GM23338 (cell line): ENCODE data around the gene SCN1B. TPM values are rescaled to one million over a fixed set of nuclear protein-coding genes. Genes with fewer than 3 reads are reported as not detected.
A peak's percentile ranks its signal among the peaks of the same experiment; 100 is the strongest.

Experiments used
- ATAC-seq: fragments of 200-7000 bp; cut with Tn5 transposase; 3 replicates; pipeline ENCODE4 v1.9.1; 2020
- DNase-seq: peaks from one replicate; pipeline ENCODE4 v3.0.0-alpha.2; 2015; ENCODE audit warnings: low spot score
- H2AFZ ChIP-seq: fragments of 200-600 bp; sonication (generic); 2 replicates; pipeline ENCODE4 v1.8.0; 2016; ENCODE audit warnings: antibody characterized with exemption, mild to moderate bottlenecking, moderate library complexity
- H3F3A ChIP-seq: fragments of 200-600 bp; sonication (generic); replicated peaks from 2 replicates; pipeline ENCODE4 v1.8.0; 2017; ENCODE audit warnings: antibody characterized with exemption, mixed run types, low read depth
- H3K27ac ChIP-seq: fragments of 200-600 bp; sonication (generic); 2 replicates; pipeline ENCODE4 v1.6.1; 2016; ENCODE audit warnings: low read depth
- H3K27me3 ChIP-seq: fragments of 200-600 bp; sonication (generic); 2 replicates; pipeline ENCODE4 v1.8.0; 2016; ENCODE audit warnings: mild to moderate bottlenecking, mixed run types, moderate library complexity; ENCODE audit not compliant: insufficient read depth
- H3K36me3 ChIP-seq: fragments of 200-600 bp; sonication (generic); 2 replicates; pipeline ENCODE4 v1.8.0; 2016; ENCODE audit warnings: mild to moderate bottlenecking; ENCODE audit not compliant: insufficient read depth
- H3K4me1 ChIP-seq: fragments of 200-600 bp; sonication (generic); 2 replicates; pipeline ENCODE4 v1.8.0; 2016; ENCODE audit warnings: mild to moderate bottlenecking, moderate library complexity; ENCODE audit not compliant: insufficient read depth
- H3K4me2 ChIP-seq: fragments of 200-600 bp; sonication (generic); 2 replicates; pipeline ENCODE4 v1.7.1; 2017; ENCODE audit warnings: mixed run types
- H3K4me3 ChIP-seq: fragments of 200-600 bp; sonication (generic); 2 replicates; pipeline ENCODE4 v1.6.1; 2016; ENCODE audit warnings: mixed run types
- H3K79me2 ChIP-seq: fragments of 200-600 bp; sonication (generic); replicated peaks from 2 replicates; pipeline ENCODE4 v1.8.0; 2017; ENCODE audit warnings: mild to moderate bottlenecking; ENCODE audit not compliant: insufficient read depth
- H3K9me2 ChIP-seq: fragments of 200-600 bp; sonication (generic); 2 replicates; pipeline ENCODE4 v1.8.0; 2017; ENCODE audit not compliant: insufficient read depth
- H4K20me1 ChIP-seq: fragments of 200-600 bp; sonication (generic); replicated peaks from 2 replicates; pipeline ENCODE4 v1.8.0; 2017; ENCODE audit warnings: mild to moderate bottlenecking; ENCODE audit not compliant: insufficient read depth
- H3K27ac Mint-ChIP-seq: 2 replicates; pipeline ENCODE4 v1.8.0; 2020; ENCODE audit warnings: inconsistent platforms, mild to moderate bottlenecking, moderate library complexity, mixed read lengths
- H3K27me3 Mint-ChIP-seq: 3 replicates; pipeline ENCODE4 v1.8.0; 2022; ENCODE audit warnings: low read depth, mild to moderate bottlenecking, moderate library complexity, mixed read lengths, inconsistent platforms; ENCODE audit not compliant: insufficient read depth, poor library complexity
- H3K36me3 Mint-ChIP-seq: 3 replicates; pipeline ENCODE4 v1.8.0; 2021; ENCODE audit warnings: low read depth, mild to moderate bottlenecking, inconsistent platforms, moderate library complexity, mixed read lengths
- H3K4me1 Mint-ChIP-seq: 3 replicates; pipeline ENCODE4 v1.8.0; 2020; ENCODE audit warnings: mild to moderate bottlenecking, inconsistent platforms, mixed read lengths
- H3K4me3 Mint-ChIP-seq: 3 replicates; pipeline ENCODE4 v1.8.0; 2021; ENCODE audit warnings: moderate library complexity, mild to moderate bottlenecking, inconsistent platforms, mixed read lengths
- H3K9me3 Mint-ChIP-seq: 3 replicates; pipeline ENCODE4 v1.8.0; 2020; ENCODE audit warnings: moderate library complexity, mild to moderate bottlenecking, inconsistent platforms, mixed read lengths
- CTCF ChIP-seq, 2 experiments: fragments of 200-600 bp in 1 of 2; sonication (generic) in 1 of 2; conservative IDR thresholded peaks; 2 replicates each; pipeline versions ENCODE4 v1.5.1 to v1.6.1; 2016 to 2017; ENCODE audit warnings: antibody characterized with exemption in 2 of 2, low read depth in 2 of 2, mild to moderate bottlenecking in 2 of 2, moderate library complexity in 1 of 2
- EZH2 ChIP-seq: fragments of 200-600 bp; sonication (generic); IDR thresholded peaks from one replicate; pipeline ENCODE4 v1.8.0; 2017; ENCODE audit warnings: antibody characterized with exemption, mild to moderate bottlenecking, low read depth; ENCODE audit not compliant: unreplicated experiment
- EZH2phosphoT487 ChIP-seq: fragments of 200-600 bp; sonication (generic); IDR thresholded peaks from one replicate; pipeline ENCODE4 v1.8.1; 2018; ENCODE audit warnings: antibody characterized with exemption; ENCODE audit not compliant: unreplicated experiment
- POLR2AphosphoS5 ChIP-seq: IDR thresholded peaks from 2 replicates; pipeline ENCODE4 v1.6.1; 2016; ENCODE audit warnings: antibody characterized with exemption, low read depth
- ZNF331 ChIP-seq: fragments of 250-450 bp; sonication (Bioruptor Pico); IDR thresholded peaks from 2 replicates; pipeline ENCODE4 v1.5.0; 2020; ENCODE audit warnings: low read depth, mild to moderate bottlenecking, moderate library complexity
- polyA plus RNA-seq: library from polyadenylated mRNA; unstranded; fragments of >200 nt; fragmentation: Nextera tagmentation; extraction: Ambion mirVana; gene quantifications from 2 replicates; pipeline ENCODE4 v1.2.1, GENCODE V29; 2016
- total RNA-seq: library from RNA; depleted of rRNA; stranded (reverse); fragments of >200 nt; shearing (Covaris generic); gene quantifications from 2 replicates; pipeline ENCODE4 v1.2.3, GENCODE V29; 2014
- TF ChIP-seq, protein P1 (sequence below): IDR thresholded peaks from 2 replicates; pipeline ENCODE4 v1.6.1; 2016; ENCODE audit warnings: antibody characterized with exemption

The SCN1B gene
- total and polyA plus RNA-seq, 2 experiments from 2014 or later, result 1.7 to 4.8 TPM

GRCh38 chr19:35043906-35044305 lies 13.6 kb downstream of the SCN1B start (continued):
- no peak for TF ChIP-seq EZH2
- TF ChIP-seq, protein P1, sequence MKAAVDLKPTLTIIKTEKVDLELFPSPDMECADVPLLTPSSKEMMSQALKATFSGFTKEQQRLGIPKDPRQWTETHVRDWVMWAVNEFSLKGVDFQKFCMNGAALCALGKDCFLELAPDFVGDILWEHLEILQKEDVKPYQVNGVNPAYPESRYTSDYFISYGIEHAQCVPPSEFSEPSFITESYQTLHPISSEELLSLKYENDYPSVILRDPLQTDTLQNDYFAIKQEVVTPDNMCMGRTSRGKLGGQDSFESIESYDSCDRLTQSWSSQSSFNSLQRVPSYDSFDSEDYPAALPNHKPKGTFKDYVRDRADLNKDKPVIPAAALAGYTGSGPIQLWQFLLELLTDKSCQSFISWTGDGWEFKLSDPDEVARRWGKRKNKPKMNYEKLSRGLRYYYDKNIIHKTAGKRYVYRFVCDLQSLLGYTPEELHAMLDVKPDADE, result no peak
- TF ChIP-seq POLR2AphosphoS5, result no peak

DNA sequence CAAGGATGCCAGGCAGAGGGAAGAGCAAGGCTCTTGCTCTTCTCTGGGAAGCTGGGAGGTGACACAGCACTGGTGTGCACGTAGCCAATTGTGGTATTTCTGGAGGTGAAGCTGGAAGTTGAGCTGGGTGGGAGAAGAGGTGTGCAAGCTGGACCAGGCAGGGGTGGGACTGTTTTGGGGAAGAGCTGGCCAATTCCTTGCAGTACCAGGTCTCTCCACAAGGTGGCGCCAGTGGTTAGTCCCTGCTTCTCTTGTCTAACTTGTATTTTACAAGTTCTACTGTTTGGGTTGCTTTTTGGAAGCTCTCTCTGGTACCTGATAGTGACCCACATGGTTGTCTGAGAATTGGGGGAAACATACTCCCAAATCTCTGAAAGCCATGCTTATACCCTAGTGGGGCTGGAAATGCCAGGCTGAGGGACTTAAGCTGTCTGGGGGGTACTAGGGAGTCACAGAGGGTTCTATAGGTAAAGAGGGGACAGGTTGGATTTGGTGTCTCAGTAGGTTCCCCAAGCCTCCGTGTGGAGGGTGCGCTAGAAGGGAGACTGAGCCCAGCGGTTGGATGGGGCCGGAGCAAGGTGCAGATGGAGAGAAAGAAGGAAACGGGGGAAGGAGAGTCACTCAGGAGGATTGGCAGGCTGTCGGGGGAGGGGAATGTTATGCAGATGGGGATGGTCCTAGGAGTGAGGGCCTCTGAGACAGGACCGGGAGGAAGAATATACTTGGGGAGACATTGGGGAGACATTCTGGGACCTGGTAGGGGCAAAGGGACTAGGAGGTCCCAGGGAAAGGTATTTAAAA lies 14.2 kb downstream of the SCN1B start:
- DNase-seq, result peak; percentile 73
- Histone ChIP-seq H3K4me3 (no peak overlapping the region), H2AFZ (no peak overlapping the region), H3K79me2 (peaks cover 17% of the 10 kb centered on the region; the same call in 1 of the 2 replicates), H3K9me2 (no peaks in the 10 kb centered on the region), H3K4me1 (peaks cover 38% of the 10 kb centered on the region), H3K36me3 (no peaks in the 10 kb centered on the region), H3K4me2 (no peak overlapping the region; the same call in 1 of the 2 replicates), H3K27me3 (no peaks in the 10 kb centered on the region), H4K20me1 (no peaks in the 10 kb centered on the region; the same call in 1 of the 2 replicates), H3K27ac (no peak overlapping the region), H3F3A (0 out of 2 replicates have a peak, but pooled peaks cover 4% of the 10 kb centered on the region)
- Mint-ChIP-seq H3K4me3 (no peak overlapping the region; the same call in 2 of the 3 replicates), H3K27me3 (peaks cover 15% of the 10 kb centered on the region), H3K4me1 (peaks cover 51% of the 10 kb centered on the region), H3K9me3 (peaks cover 3% of the 10 kb centered on the region; the same call in 1 of the 3 replicates), H3K36me3 (peaks cover 6% of the 10 kb centered on the region; the same call in 2 of the 3 replicates), H3K27ac (peak overlapping the region; percentile 61; the same call in 1 of the 2 replicates)
- no peak for ATAC-seq
- TF ChIP-seq POLR2AphosphoS5 (no peak), ZNF331 (CRISPR knock-in tag) (no peak), CTCF (conservative IDR thresholded peaks at IDR 0.05; ENCODE audit: low read depth in 2 of 2) (peak; percentile 87 to 98)

- peak; percentile 44 to 68 for TF ChIP-seq CTCF (conservative IDR thresholded peaks at IDR 0.05; ENCODE audit: low read depth in 2 of 2)
- no peak for TF ChIP-seq EZH2phosphoT487
- Mint-ChIP-seq H3K9me3 (peaks cover 3% of the 10 kb centered on the region; the same call in 1 of the 3 replicates), H3K27me3 (peaks cover 15% of the 10 kb centered on the region), H3K4me1 (peaks cover 44% of the 10 kb centered on the region), H3K27ac (no peak overlapping the region), H3K4me3 (0 out of 3 replicates have a peak overlapping the region, but pooled peaks have one; percentile 16), H3K36me3 (peaks cover 13% of the 10 kb centered on the region)
- Histone ChIP-seq H3K4me1 (peaks cover 27% of the 10 kb centered on the region), H3K27me3 (no peaks in the 10 kb centered on the region), H3K4me2 (no peak overlapping the region; the same call in 1 of the 2 replicates), H3K36me3 (no peaks in the 10 kb centered on the region), H3K4me3 (no peak overlapping the region), H3K9me2 (no peaks in the 10 kb centered on the region), H3K79me2 (peaks cover 17% of the 10 kb centered on the region; the same call in 1 of the 2 replicates), H3K27ac (no peak overlapping the region), H4K20me1 (no peaks in the 10 kb centered on the region; the same call in 1 of the 2 replicates), H2AFZ (no peak overlapping the region), H3F3A (0 out of 2 replicates have a peak, but pooled peaks cover 4% of the 10 kb centered on the region)
- ATAC-seq (peak; percentile 42), DNase-seq (peak; percentile 82)
Measured at GRCh38 chr19:35045667-35046300, 15.5 kb downstream of the SCN1B start.
